COR-L47 (cell line): ENCODE measurements around the gene SMIM9.

Experiments
- DNase-seq: peaks from one replicate; lab custom pipeline; 2025; lab: John Stamatoyannopoulos, UW

Gene SMIM9

GRCh38 chrX:154780968-154781367, 53.5 kb downstream of the SMIM9 start:
- DNase-seq, result no peak

GRCh38 chrX:154779261-154779660, 55.2 kb downstream of the SMIM9 start:
- no peak for DNase-seq

GRCh38 chrX:154776753-154777152, 57.7 kb downstream of the SMIM9 start:
- no peak for DNase-seq

- no peak for DNase-seq
Measured at GRCh38 chrX:154775419-154776349, 58.8 kb downstream of the SMIM9 start.

GRCh38 chrX:154774622-154775021, 59.8 kb downstream of the SMIM9 start:
- DNase-seq, result no peak
